Caco-2 (cell line): ENCODE data around the gene PPP1R3G. TPM values are rescaled to one million over a fixed set of nuclear protein-coding genes. Genes with fewer than 3 reads are reported as not detected.

Experiments used
- BruUV-seq: library from RNA; stranded (reverse); fragments of 400-500 nt; replicated peaks from 2 replicates; lab custom pipeline; 2021; lab: Mats Ljungman, UMichigan
- CTCF ChIA-PET: fragments of 300-600 bp; sonication (Branson Sonifier 250); formaldehyde crosslinking; loops from one replicate; lab custom pipeline; 2022; ENCODE audit warnings: antibody characterized with exemption; lab: Charles Lee
- POLR2A ChIA-PET: fragments of 300-600 bp; sonication (Branson Sonifier 250); formaldehyde crosslinking; loops from one replicate; lab custom pipeline; 2022; ENCODE audit warnings: antibody characterized with exemption; lab: Charles Lee
- DNase-seq, 2 experiments: peaks; one replicate each; pipeline versions ENCODE4 v3.0.0 to v3.0.0-alpha.2; 2020 to 2022
- H3K27me3 ChIP-seq: replicated peaks from 2 replicates; pipeline ENCODE4 v1.6.0; 2011; ENCODE audit warnings: low read length; ENCODE audit not compliant: control insufficient read depth, insufficient read depth
- H3K36me3 ChIP-seq: 2 replicates; pipeline ENCODE4 v1.5.1; 2011; ENCODE audit warnings: low read length; ENCODE audit not compliant: control insufficient read depth, insufficient read depth
- H3K4me1 ChIP-seq: fragments of 250-450 bp; sonication (Bioruptor Pico); 2 replicates; pipeline ENCODE4 v1.5.1; 2020; ENCODE audit warnings: mild to moderate bottlenecking
- H3K4me3 ChIP-seq: 2 replicates; pipeline ENCODE4 v1.5.1; 2011; ENCODE audit warnings: low read depth, mild to moderate bottlenecking, control low read depth, low read length
- H3K9me3 ChIP-seq: fragments of 250-450 bp; sonication (Bioruptor Pico); 2 replicates; pipeline ENCODE4 v1.5.1; 2020; ENCODE audit warnings: mild to moderate bottlenecking, moderate library complexity
- H3K27ac Mint-ChIP-seq: one replicate; pipeline ENCODE4 v1.8.0; 2022; ENCODE audit warnings: mixed read lengths; ENCODE audit not compliant: unreplicated experiment
- H3K27me3 Mint-ChIP-seq: one replicate; pipeline ENCODE4 v1.8.0; 2022; ENCODE audit warnings: mixed read lengths; ENCODE audit not compliant: insufficient read depth, unreplicated experiment
- H3K36me3 Mint-ChIP-seq: one replicate; pipeline ENCODE4 v1.8.0; 2022; ENCODE audit warnings: mild to moderate bottlenecking, mixed read lengths; ENCODE audit not compliant: insufficient read depth, unreplicated experiment
- H3K4me1 Mint-ChIP-seq: one replicate; pipeline ENCODE4 v1.8.0; 2022; ENCODE audit warnings: low read depth, mixed read lengths; ENCODE audit not compliant: unreplicated experiment
- H3K4me3 Mint-ChIP-seq: one replicate; pipeline ENCODE4 v1.8.0; 2022; ENCODE audit warnings: mild to moderate bottlenecking, moderate library complexity, mixed read lengths; ENCODE audit not compliant: unreplicated experiment
- H3K9me3 Mint-ChIP-seq: one replicate; pipeline ENCODE4 v1.8.0; 2022; ENCODE audit warnings: mixed read lengths; ENCODE audit not compliant: unreplicated experiment
- intact Hi-C: fragments of 100-400 bp; cut with micrococcal nuclease; formaldehyde crosslinking; loops from one replicate; pipeline ENCODE4 v1.10.0; 2022; ENCODE audit not compliant: unreplicated experiment
- total RNA-seq: library from RNA; stranded (reverse); gene quantifications from 2 replicates; pipeline ENCODE4 v1.2.3, GENCODE V29; 2022
- TF ChIP-seq, protein P1 (sequence below), 2 experiments: fragments of 200-600 bp in 1 of 2; IDR thresholded peaks; 1 replicate in 1 of 2; 2 replicates in 1 of 2; pipeline versions ENCODE4 v1.5.1 to v1.8.0; 2011 to 2022; ENCODE audit warnings: antibody characterized with exemption in 1 of 2, control low read depth in 1 of 2, inconsistent platforms in 1 of 2, low read depth in 1 of 2, low read length in 1 of 2, mild to moderate bottlenecking in 1 of 2, moderate library complexity in 1 of 2; ENCODE audit not compliant: insufficient read depth in 1 of 2, severe bottlenecking in 1 of 2, unreplicated experiment in 1 of 2

PPP1R3G gene
- total RNA-seq, 1 experiment from 2014 or later: 0.18 TPM

DNA sequence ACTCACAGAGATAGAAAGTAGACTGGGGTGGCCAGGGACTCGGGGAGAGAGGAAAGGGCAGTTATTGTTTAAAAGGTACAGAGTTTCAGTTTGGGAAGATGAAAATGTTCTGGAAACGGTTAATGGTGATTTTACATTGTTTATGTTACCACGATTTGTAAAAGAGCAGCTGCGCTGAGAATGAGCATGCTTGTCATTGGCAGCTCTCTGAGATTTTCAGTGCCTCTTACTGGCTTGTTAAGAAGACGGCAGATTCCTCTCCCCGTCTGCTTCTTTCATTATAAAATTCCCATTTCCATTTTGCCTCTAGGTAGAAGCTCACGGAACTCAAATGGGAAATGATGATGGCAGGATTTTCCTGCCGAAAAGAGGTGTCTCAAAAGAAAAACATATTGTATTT, 39.7 kb upstream of the PPP1R3G start:
- Histone ChIP-seq H3K4me1 (no peaks in the 10 kb centered on the region), H3K36me3 (no peaks in the 10 kb centered on the region), H3K9me3 (no peaks in the 10 kb centered on the region), H3K27me3 (no peaks in the 10 kb centered on the region), H3K4me3 (no peak overlapping the region)
- Mint-ChIP-seq H3K36me3 (no peaks in the 10 kb centered on the region), H3K9me3 (peaks cover 12% of the 10 kb centered on the region), H3K27ac (no peak overlapping the region), H3K27me3 (peaks cover 7% of the 10 kb centered on the region), H3K4me1 (no peaks in the 10 kb centered on the region), H3K4me3 (no peak overlapping the region)
- CTCF ChIA-PET: no interaction called here
- no TSS peak for BruUV-seq
- POLR2A ChIA-PET: no interaction called here
- DNase-seq: no peak
- intact Hi-C loops: no loop called here
- TF ChIP-seq, protein P1, sequence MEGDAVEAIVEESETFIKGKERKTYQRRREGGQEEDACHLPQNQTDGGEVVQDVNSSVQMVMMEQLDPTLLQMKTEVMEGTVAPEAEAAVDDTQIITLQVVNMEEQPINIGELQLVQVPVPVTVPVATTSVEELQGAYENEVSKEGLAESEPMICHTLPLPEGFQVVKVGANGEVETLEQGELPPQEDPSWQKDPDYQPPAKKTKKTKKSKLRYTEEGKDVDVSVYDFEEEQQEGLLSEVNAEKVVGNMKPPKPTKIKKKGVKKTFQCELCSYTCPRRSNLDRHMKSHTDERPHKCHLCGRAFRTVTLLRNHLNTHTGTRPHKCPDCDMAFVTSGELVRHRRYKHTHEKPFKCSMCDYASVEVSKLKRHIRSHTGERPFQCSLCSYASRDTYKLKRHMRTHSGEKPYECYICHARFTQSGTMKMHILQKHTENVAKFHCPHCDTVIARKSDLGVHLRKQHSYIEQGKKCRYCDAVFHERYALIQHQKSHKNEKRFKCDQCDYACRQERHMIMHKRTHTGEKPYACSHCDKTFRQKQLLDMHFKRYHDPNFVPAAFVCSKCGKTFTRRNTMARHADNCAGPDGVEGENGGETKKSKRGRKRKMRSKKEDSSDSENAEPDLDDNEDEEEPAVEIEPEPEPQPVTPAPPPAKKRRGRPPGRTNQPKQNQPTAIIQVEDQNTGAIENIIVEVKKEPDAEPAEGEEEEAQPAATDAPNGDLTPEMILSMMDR (IDR thresholded peaks at IDR 0.05; ENCODE audit: insufficient read depth in 1 of 2, low read depth in 1 of 2, low read length in 1 of 2, severe bottlenecking in 1 of 2, unreplicated experiment in 1 of 2): no peak

DNA sequence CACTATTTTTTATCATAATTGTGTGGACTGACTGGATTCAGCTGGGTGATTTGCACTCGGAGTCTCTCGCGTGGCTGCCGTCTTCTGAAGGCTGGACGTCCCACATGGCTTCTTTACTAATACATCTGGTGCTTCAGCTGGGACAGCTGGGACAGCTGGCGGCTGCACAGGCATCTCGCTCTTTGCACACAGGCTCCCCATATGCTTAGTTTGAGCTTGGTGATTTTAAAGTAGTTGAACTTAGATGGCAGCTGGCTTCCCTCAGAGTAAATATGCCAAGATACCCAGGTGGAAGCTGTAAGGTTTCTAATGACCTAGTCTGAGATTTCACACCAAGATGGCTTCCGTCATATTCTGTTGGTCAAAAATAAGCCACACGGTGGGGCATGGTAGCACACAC, 38.7 kb upstream of the PPP1R3G start:
- Histone ChIP-seq H3K4me1 (no peaks in the 10 kb centered on the region), H3K27me3 (no peaks in the 10 kb centered on the region), H3K36me3 (no peaks in the 10 kb centered on the region), H3K9me3 (no peaks in the 10 kb centered on the region), H3K4me3 (no peak overlapping the region)
- Mint-ChIP-seq H3K4me1 (no peaks in the 10 kb centered on the region), H3K36me3 (no peaks in the 10 kb centered on the region), H3K27me3 (peaks cover 11% of the 10 kb centered on the region), H3K9me3 (peaks cover 22% of the 10 kb centered on the region), H3K4me3 (no peak overlapping the region), H3K27ac (no peak overlapping the region)
- intact Hi-C loops: no loop called here
- DNase-seq: no peak
- ChIA-PET POLR2A (no interaction called here), CTCF (no interaction called here)
- TF ChIP-seq, protein P1 (IDR thresholded peaks at IDR 0.05; ENCODE audit: insufficient read depth in 1 of 2, low read depth in 1 of 2, low read length in 1 of 2, severe bottlenecking in 1 of 2, unreplicated experiment in 1 of 2): no peak
- BruUV-seq: no TSS peak

DNA sequence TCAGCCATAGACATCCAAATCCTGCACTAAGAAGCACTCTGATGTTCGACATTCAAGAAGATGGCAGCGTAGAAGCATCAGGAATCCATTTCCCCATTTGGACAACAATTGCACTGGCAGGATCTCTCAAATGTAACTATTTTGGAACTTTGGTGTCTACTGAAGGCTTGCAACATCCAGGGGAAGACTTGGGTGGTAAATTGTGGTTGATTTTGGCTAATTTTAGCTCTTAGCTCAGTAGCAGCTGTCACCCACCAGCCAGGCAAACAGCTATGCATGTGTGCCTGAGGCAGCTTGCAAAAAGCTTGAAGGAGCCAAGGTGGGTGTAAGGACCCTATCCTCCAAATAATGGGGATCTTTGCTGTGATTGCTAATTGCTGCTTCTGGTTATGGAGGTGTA, 35.1 kb upstream of the PPP1R3G start:
- POLR2A ChIA-PET: no interaction called here
- H3K27ac Mint-ChIP-seq: no peak overlapping the region
- H3K4me3 Mint-ChIP-seq: no peak overlapping the region
- Histone ChIP-seq H3K4me1 (no peaks in the 10 kb centered on the region), H3K36me3 (no peaks in the 10 kb centered on the region), H3K4me3 (no peak overlapping the region), H3K9me3 (no peaks in the 10 kb centered on the region), H3K27me3 (no peaks in the 10 kb centered on the region)
- peaks cover 28% of the 10 kb centered on the region for H3K9me3 Mint-ChIP-seq
- no peaks in the 10 kb centered on the region for H3K36me3 Mint-ChIP-seq
- H3K4me1 Mint-ChIP-seq: no peaks in the 10 kb centered on the region
- DNase-seq: no peak
- no TSS peak for BruUV-seq
- intact Hi-C loops: no loop called here
- CTCF ChIA-PET: no interaction called here
- H3K27me3 Mint-ChIP-seq: peaks cover 13% of the 10 kb centered on the region
- TF ChIP-seq, protein P1 (IDR thresholded peaks at IDR 0.05; ENCODE audit: insufficient read depth in 1 of 2, low read depth in 1 of 2, low read length in 1 of 2, severe bottlenecking in 1 of 2, unreplicated experiment in 1 of 2): no peak
